ENCODE measurements around the gene CARHSP1. TPM values are rescaled to one million over a fixed set of nuclear protein-coding genes. Genes with fewer than 3 reads are reported as not detected.
A peak's percentile ranks its signal among the peaks of the same experiment; 100 is the strongest.

Gene CARHSP1
- polyA plus RNA-seq, 1 experiment, result 65.5 TPM

DNA sequence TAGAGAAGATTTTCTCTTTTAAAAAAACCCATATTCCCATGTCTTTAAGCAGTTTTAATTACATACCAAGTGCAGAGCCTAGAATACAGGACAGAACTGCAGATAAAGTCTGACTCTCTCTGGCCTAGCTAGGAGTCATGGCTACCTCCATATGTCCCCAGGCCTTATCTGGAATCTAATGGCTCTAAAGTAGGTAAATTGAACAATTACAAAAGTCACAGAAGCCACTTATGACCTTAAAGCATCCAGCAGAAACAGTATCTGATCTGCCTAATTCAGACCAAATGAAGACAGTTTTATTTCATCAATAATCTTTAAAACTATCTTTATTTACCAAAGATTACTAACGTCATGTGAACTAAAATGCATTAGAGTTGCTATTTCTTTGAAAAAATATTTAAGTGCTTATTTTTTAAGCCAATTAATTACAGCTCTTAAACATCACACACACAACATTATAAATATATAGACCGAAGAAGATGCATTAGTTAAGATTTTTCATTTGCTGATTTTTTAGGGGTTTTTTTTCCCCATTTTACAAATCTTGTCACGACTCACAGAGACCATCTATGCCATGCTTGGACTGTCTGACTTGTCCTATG, 42.4 kb downstream of the CARHSP1 start:
- ChIA-PET POLR2A (no interaction called here), CTCF (interaction anchor here (1.0 kb wide), 1 partner anchor 182 kb away, joined by 3 read pairs; no protein-coding TSS in a partner anchor)
- TF ChIP-seq, protein P1, sequence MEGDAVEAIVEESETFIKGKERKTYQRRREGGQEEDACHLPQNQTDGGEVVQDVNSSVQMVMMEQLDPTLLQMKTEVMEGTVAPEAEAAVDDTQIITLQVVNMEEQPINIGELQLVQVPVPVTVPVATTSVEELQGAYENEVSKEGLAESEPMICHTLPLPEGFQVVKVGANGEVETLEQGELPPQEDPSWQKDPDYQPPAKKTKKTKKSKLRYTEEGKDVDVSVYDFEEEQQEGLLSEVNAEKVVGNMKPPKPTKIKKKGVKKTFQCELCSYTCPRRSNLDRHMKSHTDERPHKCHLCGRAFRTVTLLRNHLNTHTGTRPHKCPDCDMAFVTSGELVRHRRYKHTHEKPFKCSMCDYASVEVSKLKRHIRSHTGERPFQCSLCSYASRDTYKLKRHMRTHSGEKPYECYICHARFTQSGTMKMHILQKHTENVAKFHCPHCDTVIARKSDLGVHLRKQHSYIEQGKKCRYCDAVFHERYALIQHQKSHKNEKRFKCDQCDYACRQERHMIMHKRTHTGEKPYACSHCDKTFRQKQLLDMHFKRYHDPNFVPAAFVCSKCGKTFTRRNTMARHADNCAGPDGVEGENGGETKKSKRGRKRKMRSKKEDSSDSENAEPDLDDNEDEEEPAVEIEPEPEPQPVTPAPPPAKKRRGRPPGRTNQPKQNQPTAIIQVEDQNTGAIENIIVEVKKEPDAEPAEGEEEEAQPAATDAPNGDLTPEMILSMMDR (IDR thresholded peaks at IDR 0.05; ENCODE audit: low read depth, low read length), result no peak
- DNase-seq (ENCODE audit: low read depth, low spot score), result no peak
- Histone ChIP-seq H3K27me3 (ENCODE audit: control insufficient read depth, insufficient read depth, low read length) (no peaks in the 10 kb centered on the region), H3K27ac (ENCODE audit: low read depth, low read length) (no peak overlapping the region), H3K4me3 (ENCODE audit: low read depth, low read length) (no peak overlapping the region), H3K9me3 (ENCODE audit: control insufficient read depth, insufficient read depth, low read length) (no peaks in the 10 kb centered on the region)

DNA sequence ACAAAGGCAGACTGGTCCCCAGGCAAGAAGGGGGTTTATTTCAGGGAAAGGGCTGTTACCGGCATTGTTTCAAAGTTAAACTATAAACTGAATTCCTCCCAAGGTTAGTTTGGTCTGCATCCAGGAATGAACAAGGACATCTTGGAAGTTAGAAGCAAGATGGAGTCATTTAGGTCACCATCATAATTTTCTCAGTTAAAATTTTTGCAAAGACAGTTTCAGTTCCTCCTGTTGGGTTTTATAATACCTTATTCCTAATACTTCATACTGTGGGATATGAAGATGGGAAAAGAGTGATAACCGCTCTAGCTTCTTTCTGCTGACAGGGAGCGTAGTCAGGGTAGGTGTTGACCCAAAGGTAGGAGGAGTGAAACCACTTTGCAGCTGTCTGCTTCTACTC, 46.4 kb downstream of the CARHSP1 start:
- no peak for DNase-seq (ENCODE audit: low read depth, low spot score)
- Histone ChIP-seq H3K27ac (ENCODE audit: low read depth, low read length) (no peak overlapping the region), H3K4me3 (ENCODE audit: low read depth, low read length) (no peak overlapping the region), H3K9me3 (ENCODE audit: control insufficient read depth, insufficient read depth, low read length) (no peaks in the 10 kb centered on the region), H3K27me3 (ENCODE audit: control insufficient read depth, insufficient read depth, low read length) (no peaks in the 10 kb centered on the region)
- ChIA-PET CTCF (interaction anchor here (3.3 kb wide), 1 partner anchor 58 kb away, joined by 14 read pairs; no protein-coding TSS in a partner anchor), POLR2A (no interaction called here)
- TF ChIP-seq, protein P1 (IDR thresholded peaks at IDR 0.05; ENCODE audit: low read depth, low read length), result no peak

DNA sequence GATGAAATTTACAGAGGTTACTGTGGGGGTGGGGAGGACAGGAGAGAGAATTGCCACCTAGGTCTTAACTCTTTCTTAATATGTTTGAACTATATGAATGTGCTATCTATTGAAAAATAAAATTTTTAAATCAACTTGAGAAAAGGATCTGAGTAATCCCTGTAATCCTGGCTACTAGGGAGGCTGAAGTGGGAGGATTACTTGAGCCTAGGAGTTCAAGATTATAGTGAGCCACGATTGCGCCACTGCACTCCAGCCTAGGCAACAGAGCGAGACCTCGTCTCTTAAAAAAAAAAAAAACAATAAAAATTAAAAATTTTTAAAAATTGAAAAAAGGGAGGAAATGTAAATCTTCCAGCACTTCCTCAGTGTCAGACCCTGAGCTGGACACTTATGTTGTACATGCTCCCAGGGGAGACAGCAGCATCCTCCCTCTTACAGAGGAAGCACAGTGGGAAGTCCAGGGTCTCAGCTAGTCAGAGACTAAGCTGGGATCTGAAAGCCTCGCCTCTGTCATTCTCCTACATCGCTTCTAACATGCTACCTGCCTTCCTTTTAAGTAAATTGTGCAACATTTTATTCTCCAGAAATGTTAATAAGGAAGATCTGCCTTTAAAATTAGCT, 49.3 kb downstream of the CARHSP1 start:
- H3K27me3 ChIP-seq (ENCODE audit: control insufficient read depth, insufficient read depth, low read length), result no peaks in the 10 kb centered on the region
- ChIA-PET POLR2A (interaction anchor here (0.6 to 1.5 kb wide), 2 partner anchors 10 to 165 kb away, joined by 5 to 6 read pairs; no protein-coding TSS in a partner anchor), CTCF (no interaction called here)
- no peak for DNase-seq (ENCODE audit: low read depth, low spot score)
- TF ChIP-seq, protein P1 (IDR thresholded peaks at IDR 0.05; ENCODE audit: low read depth, low read length), result no peak
- no peaks in the 10 kb centered on the region for H3K9me3 ChIP-seq (ENCODE audit: control insufficient read depth, insufficient read depth, low read length)
- peak overlapping the region; percentile 31 for H3K27ac ChIP-seq (ENCODE audit: low read depth, low read length)
- H3K4me3 ChIP-seq (ENCODE audit: low read depth, low read length), result no peak overlapping the region

DNA sequence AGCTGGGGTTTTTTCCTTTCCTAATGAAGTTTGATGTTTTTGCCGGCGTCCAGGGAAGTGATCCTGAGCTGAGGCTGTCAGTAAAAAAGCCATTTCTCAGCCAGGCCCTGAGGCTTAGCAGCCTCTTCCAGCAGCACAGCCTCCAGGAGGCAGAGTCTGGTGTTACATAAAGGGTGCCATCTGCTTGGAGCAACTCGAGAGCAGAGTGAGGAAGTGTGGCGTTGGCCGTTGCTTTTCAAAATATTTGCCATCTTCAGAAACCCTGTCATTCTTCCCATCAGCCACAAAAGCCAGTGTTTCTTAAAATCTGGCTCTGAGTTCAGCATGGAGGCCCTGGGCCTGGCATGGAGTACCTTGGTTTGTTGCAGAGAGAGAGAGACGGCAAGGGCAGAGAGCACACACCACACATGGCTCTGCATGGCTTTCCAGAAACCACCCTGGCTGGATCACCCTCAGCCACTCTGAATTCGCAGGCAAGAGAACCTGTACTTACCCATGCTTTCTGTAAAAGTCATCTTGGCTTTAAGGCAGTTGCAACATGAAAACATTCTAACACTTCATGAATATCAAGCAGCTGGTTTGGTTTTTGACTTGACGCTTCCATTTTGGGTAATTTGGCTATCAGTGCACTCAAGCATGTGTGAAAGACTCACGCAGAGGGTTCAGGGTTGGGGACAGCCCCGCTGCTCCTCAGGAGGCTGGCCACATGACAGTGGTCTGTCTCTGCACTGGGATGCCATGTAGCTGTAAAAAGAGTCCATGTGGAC, 50.1 kb downstream of the CARHSP1 start:
- no peaks in the 10 kb centered on the region for H3K9me3 ChIP-seq (ENCODE audit: control insufficient read depth, insufficient read depth, low read length)
- no peak for DNase-seq (ENCODE audit: low read depth, low spot score)
- TF ChIP-seq, protein P1 (IDR thresholded peaks at IDR 0.05; ENCODE audit: low read depth, low read length), result no peak
- H3K4me3 ChIP-seq (ENCODE audit: low read depth, low read length), result no peak overlapping the region
- H3K27ac ChIP-seq (ENCODE audit: low read depth, low read length), result no peak overlapping the region
- ChIA-PET POLR2A (interaction anchor here (0.6 to 1.5 kb wide), 2 partner anchors 9 to 43 kb away, joined by 6 to 8 read pairs; no protein-coding TSS in a partner anchor), CTCF (no interaction called here)
- H3K27me3 ChIP-seq (ENCODE audit: control insufficient read depth, insufficient read depth, low read length), result no peaks in the 10 kb centered on the region

Data from AG04450 (cell line).